CD4-positive, alpha-beta T cell (primary cell): ENCODE data around the gene IFT57. TPM values are rescaled to one million over a fixed set of nuclear protein-coding genes. Genes with fewer than 3 reads are reported as not detected.

Experiments
- ATAC-seq: fragments of 200-7000 bp; cut with Tn5 transposase; one replicate; pipeline ENCODE4 v1.10.0; 2022; ENCODE audit warnings: mild to moderate bottlenecking; ENCODE audit not compliant: poor library complexity
- CTCF ChIA-PET: fragments of 350-600 bp; sonication (Branson Sonifier 250); formaldehyde crosslinking; loops from one replicate; lab custom pipeline; 2021; ENCODE audit warnings: antibody characterized with exemption, inconsistent platforms; lab: Charles Lee
- POLR2A ChIA-PET: fragments of 350-600 bp; sonication (Branson Sonifier 250); formaldehyde crosslinking; loops from one replicate; lab custom pipeline; 2021; ENCODE audit warnings: antibody characterized with exemption, inconsistent platforms; lab: Charles Lee
- DNase-seq, 14 experiments: peaks; one replicate each; pipeline ENCODE4 v3.0.0-alpha.2; 2013 to 2020; ENCODE audit warnings: mixed read lengths in 2 of 14
- H3K27ac ChIP-seq, 2 donors: one replicate each; pipeline versions ENCODE4 v1.5.1 to v1.7.0; 2013; ENCODE audit warnings: low read length in 2 of 2, low read depth in 1 of 2, mild to moderate bottlenecking in 1 of 2
- H3K27me3 ChIP-seq, 2 experiments: 1 replicate in 1 of 2; 2 replicates in 1 of 2; pipeline versions ENCODE4 v1.6.1 to v1.7.0; 2013; ENCODE audit warnings: low read length in 2 of 2, control low read depth in 1 of 2, mild to moderate bottlenecking in 1 of 2, moderate library complexity in 1 of 2; ENCODE audit not compliant: insufficient read depth in 2 of 2, control insufficient read depth in 1 of 2
- H3K36me3 ChIP-seq: one replicate; pipeline ENCODE4 v1.6.1; 2013; ENCODE audit warnings: low read length, control low read depth; ENCODE audit not compliant: insufficient read depth
- H3K4me1 ChIP-seq: one replicate; pipeline ENCODE4 v1.6.1; 2013; ENCODE audit warnings: low read length, control low read depth; ENCODE audit not compliant: insufficient read depth
- H3K4me3 ChIP-seq: one replicate; pipeline ENCODE4 v1.5.1; 2013; ENCODE audit warnings: mild to moderate bottlenecking, low read length, moderate library complexity
- H3K9me3 ChIP-seq, 2 experiments: 1 replicate in 1 of 2; 2 replicates in 1 of 2; pipeline versions ENCODE4 v1.6.1 to v1.7.0; 2013; ENCODE audit warnings: low read length in 2 of 2, mild to moderate bottlenecking in 2 of 2, control low read depth in 1 of 2, moderate library complexity in 1 of 2; ENCODE audit not compliant: control insufficient read depth in 1 of 2, insufficient read depth in 1 of 2
- H3K27ac Mint-ChIP-seq: one replicate; pipeline ENCODE4 v1.8.0; 2020; ENCODE audit warnings: mixed read lengths
- H3K27me3 Mint-ChIP-seq: one replicate; pipeline ENCODE4 v1.8.0; 2021; ENCODE audit warnings: mixed read lengths
- H3K36me3 Mint-ChIP-seq: one replicate; pipeline ENCODE4 v1.8.0; 2021; ENCODE audit warnings: low read depth, mixed read lengths
- H3K4me1 Mint-ChIP-seq: one replicate; pipeline ENCODE4 v1.8.0; 2021; ENCODE audit warnings: low read depth, mixed read lengths
- H3K4me3 Mint-ChIP-seq: one replicate; pipeline ENCODE4 v1.8.0; 2020; ENCODE audit warnings: mild to moderate bottlenecking, mixed read lengths
- H3K9me3 Mint-ChIP-seq: one replicate; pipeline ENCODE4 v1.8.0; 2020; ENCODE audit warnings: mixed read lengths
- CTCF ChIP-seq: fragments of 200-600 bp; IDR thresholded peaks from one replicate; pipeline ENCODE4 v1.8.0; 2022; ENCODE audit warnings: antibody characterized with exemption, mild to moderate bottlenecking
- intact Hi-C, 2 experiments: fragments of 100-400 bp; cut with DNase I in 1 of 2; cut with micrococcal nuclease in 1 of 2; formaldehyde crosslinking; loops; one replicate each; pipeline versions ENCODE4 v1.15.1 to v1.9.0; 2023 to 2025; cut with DNase I, micrococcal nuclease
- total RNA-seq, 174 experiments: library from RNA in 2 of 174; stranded (reverse) in 2 of 174; gene quantifications; one replicate each; pipeline ENCODE4 v1.2.3 and lab custom pipeline; 2021 to 2026

The IFT57 gene
- total RNA-seq, 2 experiments from 2014 or later = 56.6 to 58.6 TPM

DNA sequence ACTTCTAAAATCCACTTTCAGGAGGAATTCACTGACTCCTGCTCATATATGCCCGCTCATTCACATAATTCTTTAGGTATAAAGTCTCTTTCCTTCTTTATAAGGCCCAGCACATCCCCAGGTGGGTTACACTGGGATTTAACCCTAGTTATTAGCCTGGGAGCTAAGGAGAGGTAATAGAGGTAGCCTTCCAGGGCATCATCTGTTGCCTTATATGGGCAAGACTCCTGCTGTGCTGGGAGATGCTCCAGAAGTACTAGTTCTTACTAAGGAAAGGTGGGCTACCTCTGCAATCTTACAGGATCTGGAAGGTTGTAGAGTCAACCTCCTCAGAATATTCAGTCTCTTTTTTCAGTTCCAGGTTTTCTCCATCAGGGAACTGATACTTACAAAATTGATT is 13.1 kb upstream of the IFT57 start:
- Histone ChIP-seq H3K27me3 (no peaks in the 10 kb centered on the region), H3K4me3 (no peak overlapping the region), H3K4me1 (no peaks in the 10 kb centered on the region), H3K36me3 (no peaks in the 10 kb centered on the region), H3K27ac (no peak overlapping the region), H3K9me3 (peaks cover 0 to 4% of the 10 kb centered on the region in 2 experiments)
- CTCF ChIA-PET = no interaction called here
- H3K4me1 Mint-ChIP-seq = no peaks in the 10 kb centered on the region
- no peak overlapping the region for H3K27ac Mint-ChIP-seq
- no peaks in the 10 kb centered on the region for H3K36me3 Mint-ChIP-seq
- POLR2A ChIA-PET = no interaction called here
- no peaks in the 10 kb centered on the region for H3K9me3 Mint-ChIP-seq
- no peak for DNase-seq
- H3K4me3 Mint-ChIP-seq = no peak overlapping the region
- intact Hi-C loops = no loop called here
- H3K27me3 Mint-ChIP-seq = no peaks in the 10 kb centered on the region
- no peak for ATAC-seq
- TF ChIP-seq CTCF = no peak

DNA sequence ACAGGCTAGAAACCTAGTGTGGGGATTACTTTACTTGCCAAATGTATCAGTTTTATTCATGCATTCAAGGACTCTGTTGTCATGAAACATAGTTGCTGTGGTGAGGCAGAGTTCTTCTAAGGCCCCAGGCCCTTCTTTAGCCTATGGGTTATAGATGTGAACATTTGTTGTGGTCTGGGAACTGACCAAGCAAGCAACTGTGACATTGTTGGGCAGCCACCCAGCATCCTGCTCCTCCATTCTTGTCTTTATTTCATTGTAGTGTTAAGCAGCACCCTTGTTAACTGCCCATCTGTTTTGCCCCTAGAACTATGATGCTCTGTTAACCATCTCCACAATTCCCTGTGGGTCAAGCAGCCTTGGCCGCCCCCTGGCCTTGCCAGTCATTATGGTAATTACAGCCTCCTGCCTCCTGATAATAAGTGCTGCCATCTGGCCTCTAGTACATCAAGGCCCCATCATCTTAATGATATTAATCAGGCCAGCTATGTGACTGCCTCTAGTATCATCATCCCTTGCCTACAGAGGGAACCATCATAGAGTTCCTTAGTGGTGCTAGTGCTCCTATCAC is 12.2 kb upstream of the IFT57 start:
- Mint-ChIP-seq H3K4me1 (no peaks in the 10 kb centered on the region), H3K27ac (no peak overlapping the region), H3K36me3 (no peaks in the 10 kb centered on the region), H3K27me3 (no peaks in the 10 kb centered on the region), H3K9me3 (no peaks in the 10 kb centered on the region), H3K4me3 (no peak overlapping the region)
- Histone ChIP-seq H3K9me3 (peaks cover 0 to 4% of the 10 kb centered on the region in 2 experiments), H3K4me3 (no peak overlapping the region), H3K27me3 (no peaks in the 10 kb centered on the region), H3K27ac (no peak overlapping the region), H3K36me3 (no peaks in the 10 kb centered on the region), H3K4me1 (no peaks in the 10 kb centered on the region)
- POLR2A ChIA-PET = no interaction called here
- intact Hi-C loops = no loop called here
- DNase-seq (no peak), ATAC-seq (no peak)
- CTCF ChIA-PET = no interaction called here
- no peak for TF ChIP-seq CTCF

DNA sequence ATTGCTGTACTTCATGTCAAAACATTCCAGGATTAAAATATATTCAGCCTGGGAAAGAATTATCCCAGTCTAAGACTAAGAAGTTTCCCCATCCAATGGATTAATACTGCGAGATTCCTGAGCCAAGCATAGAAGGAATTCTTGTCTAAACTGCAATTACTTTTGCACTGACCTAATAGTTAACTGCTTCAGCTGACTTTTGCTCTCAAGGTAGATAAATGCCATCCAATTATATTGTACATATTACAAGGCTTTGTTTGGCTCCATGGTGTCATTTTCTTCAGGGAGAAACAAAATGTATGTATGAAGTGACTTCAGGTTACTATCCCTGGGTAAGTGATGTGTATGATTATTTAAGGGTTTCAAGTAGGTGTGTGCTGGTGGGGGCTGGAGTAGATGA is 6.1 kb upstream of the IFT57 start:
- Mint-ChIP-seq H3K36me3 (no peaks in the 10 kb centered on the region), H3K4me1 (peaks cover 15% of the 10 kb centered on the region), H3K9me3 (no peaks in the 10 kb centered on the region), H3K27me3 (no peaks in the 10 kb centered on the region), H3K4me3 (no peak overlapping the region), H3K27ac (no peak overlapping the region)
- no peak overlapping the region for H3K4me3 ChIP-seq
- CTCF ChIA-PET = no interaction called here
- POLR2A ChIA-PET = no interaction called here
- H3K36me3 ChIP-seq = no peaks in the 10 kb centered on the region
- ATAC-seq (no peak), DNase-seq (no peak)
- no peaks in the 10 kb centered on the region for H3K27me3 ChIP-seq
- TF ChIP-seq CTCF = no peak
- intact Hi-C loops = loop anchor here (10.0 kb wide), 4 partner anchors 53 to 703 kb away; partner anchors contain the start of gene BBX (in 1 of the 2)
- peaks cover 12% of the 10 kb centered on the region for H3K4me1 ChIP-seq
- no peak overlapping the region for H3K27ac ChIP-seq
- H3K9me3 ChIP-seq = no peaks in the 10 kb centered on the region
